SJSA1 (cell line): ENCODE data around the gene LETMD1. TPM values are rescaled to one million over a fixed set of nuclear protein-coding genes. Genes with fewer than 3 reads are reported as not detected.

Experiments used
- DNase-seq, 2 experiments: peaks; one replicate each; pipeline ENCODE4 v3.0.0-alpha.2; 2015 to 2020; ENCODE audit warnings: low spot score in 2 of 2, low read depth in 1 of 2
- H3K27ac ChIP-seq: fragments of 250-450 bp; sonication (Bioruptor Pico); 2 replicates; pipeline ENCODE4 v1.5.1; 2020; ENCODE audit warnings: mild to moderate bottlenecking, moderate library complexity
- H3K27me3 ChIP-seq: fragments of 250-450 bp; sonication (Bioruptor Pico); replicated peaks from 2 replicates; pipeline ENCODE4 v1.5.1; 2020; ENCODE audit warnings: mild to moderate bottlenecking, moderate library complexity
- H3K36me3 ChIP-seq: fragments of 250-450 bp; sonication (Bioruptor Pico); 2 replicates; pipeline ENCODE4 v1.5.1; 2020; ENCODE audit warnings: mild to moderate bottlenecking
- H3K4me1 ChIP-seq: fragments of 250-450 bp; sonication (Bioruptor Pico); replicated peaks from 2 replicates; pipeline ENCODE4 v1.6.1; 2021; ENCODE audit warnings: mild to moderate bottlenecking
- H3K4me3 ChIP-seq: fragments of 250-450 bp; sonication (Bioruptor Pico); 2 replicates; pipeline ENCODE4 v1.5.1; 2020; ENCODE audit warnings: mild to moderate bottlenecking
- H3K9me3 ChIP-seq: fragments of 250-450 bp; sonication (Bioruptor Pico); replicated peaks from 2 replicates; pipeline ENCODE4 v1.5.1; 2020; ENCODE audit warnings: mild to moderate bottlenecking
- total RNA-seq: library from RNA; depleted of rRNA; stranded (reverse); fragments of >200 nt; shearing (Covaris generic); gene quantifications from 2 replicates; pipeline ENCODE4 v1.2.3, GENCODE V29; 2014

LETMD1 gene
- total RNA-seq, 1 experiment from 2014 or later: 28.5 TPM

- DNase-seq: no peak
- Histone ChIP-seq H3K4me3 (no peak overlapping the region), H3K27ac (no peak overlapping the region), H3K36me3 (no peaks in the 10 kb centered on the region), H3K4me1 (no peaks in the 10 kb centered on the region), H3K27me3 (no peaks in the 10 kb centered on the region), H3K9me3 (no peaks in the 10 kb centered on the region)
These were observed 30.7 kb upstream of the LETMD1 start for GRCh38 chr12:51017452-51017851.

- no peaks in the 10 kb centered on the region for H3K9me3 ChIP-seq
- H3K36me3 ChIP-seq: no peaks in the 10 kb centered on the region
- H3K27ac ChIP-seq: no peak overlapping the region
- no peak for DNase-seq
- H3K27me3 ChIP-seq: no peaks in the 10 kb centered on the region
- peaks cover under 1% of the 10 kb centered on the region; the same call in 1 of the 2 replicates for H3K4me1 ChIP-seq
- no peak overlapping the region for H3K4me3 ChIP-seq
These were observed 29.2 kb upstream of the LETMD1 start for GRCh38 chr12:51018956-51019355.

GRCh38 chr12:51019927-51020326 lies 28.2 kb upstream of the LETMD1 start:
- no peaks in the 10 kb centered on the region for H3K36me3 ChIP-seq

GRCh38 chr12:51020448-51021182 lies 27.5 kb upstream of the LETMD1 start:
- Histone ChIP-seq H3K27ac (no peak overlapping the region), H3K4me3 (no peak overlapping the region), H3K9me3 (no peaks in the 10 kb centered on the region), H3K4me1 (peaks cover 10% of the 10 kb centered on the region), H3K36me3 (no peaks in the 10 kb centered on the region; the same call in 1 of the 2 replicates), H3K27me3 (no peaks in the 10 kb centered on the region)
- DNase-seq: no peak

More at GRCh38 chr12:51019927-51020326, 28.2 kb upstream of the LETMD1 start:
- Histone ChIP-seq H3K9me3 (no peaks in the 10 kb centered on the region), H3K27ac (no peak overlapping the region), H3K27me3 (no peaks in the 10 kb centered on the region), H3K4me1 (peaks cover 4% of the 10 kb centered on the region), H3K4me3 (no peak overlapping the region)
- DNase-seq: no peak

- peaks cover 4% of the 10 kb centered on the region; the same call in 1 of the 2 replicates for H3K36me3 ChIP-seq
- no peak overlapping the region for H3K4me3 ChIP-seq
- DNase-seq: no peak
- H3K27me3 ChIP-seq: no peaks in the 10 kb centered on the region
- no peak overlapping the region for H3K27ac ChIP-seq
- peaks cover 14% of the 10 kb centered on the region for H3K4me1 ChIP-seq
- H3K9me3 ChIP-seq: no peaks in the 10 kb centered on the region
These were observed 26.4 kb upstream of the LETMD1 start for GRCh38 chr12:51021694-51022093.

- H3K27ac ChIP-seq: peak overlapping the region; percentile 71
- no peaks in the 10 kb centered on the region for H3K9me3 ChIP-seq
- peak overlapping the region; percentile 72 for H3K4me3 ChIP-seq
- peaks cover 4% of the 10 kb centered on the region; the same call in 1 of the 2 replicates for H3K36me3 ChIP-seq
- DNase-seq: no peak
- peaks cover 14% of the 10 kb centered on the region for H3K4me1 ChIP-seq
- no peaks in the 10 kb centered on the region for H3K27me3 ChIP-seq
These were observed 24.3 kb upstream of the LETMD1 start for GRCh38 chr12:51023625-51024382.

GRCh38 chr12:51025338-51025835 lies 22.7 kb upstream of the LETMD1 start:
- no peak for DNase-seq
- Histone ChIP-seq H3K27me3 (no peaks in the 10 kb centered on the region), H3K36me3 (peaks cover 4% of the 10 kb centered on the region; the same call in 1 of the 2 replicates), H3K9me3 (no peaks in the 10 kb centered on the region), H3K4me3 (peak overlapping the region; percentile 72), H3K27ac (peak overlapping the region; percentile 71), H3K4me1 (peaks cover 14% of the 10 kb centered on the region)

GRCh38 chr12:51025836-51026638 lies 22.1 kb upstream of the LETMD1 start, which contains the start of gene SLC11A2:
Gene SLC11A2 (minus strand): TSS chr12:51026384. CDS start chr12:51010728, 15,656 bp downstream.
- peaks cover 4% of the 10 kb centered on the region; the same call in 1 of the 2 replicates for H3K36me3 ChIP-seq
- no peaks in the 10 kb centered on the region for H3K27me3 ChIP-seq
- peak within 1 kb of the TSS; percentile 71 for H3K27ac ChIP-seq
- H3K9me3 ChIP-seq: no peaks in the 10 kb centered on the region
- DNase-seq: peak; percentile 88 to 93
- peaks cover 14% of the 10 kb centered on the region for H3K4me1 ChIP-seq
- peak within 1 kb of the TSS; percentile 72 for H3K4me3 ChIP-seq

GRCh38 chr12:51027342-51027835 lies 20.7 kb upstream of the LETMD1 start:
- Histone ChIP-seq H3K27me3 (no peaks in the 10 kb centered on the region), H3K27ac (no peak overlapping the region), H3K36me3 (peaks cover 4% of the 10 kb centered on the region; the same call in 1 of the 2 replicates), H3K4me1 (peaks cover 14% of the 10 kb centered on the region), H3K4me3 (no peak overlapping the region), H3K9me3 (no peaks in the 10 kb centered on the region)
- DNase-seq: no peak

GRCh38 chr12:51028126-51028812 lies 19.9 kb upstream of the LETMD1 start:
- H3K9me3 ChIP-seq: no peaks in the 10 kb centered on the region
- H3K4me3 ChIP-seq: no peak overlapping the region
- no peaks in the 10 kb centered on the region for H3K27me3 ChIP-seq
- H3K4me1 ChIP-seq: peaks cover 14% of the 10 kb centered on the region
- H3K36me3 ChIP-seq: peaks cover 4% of the 10 kb centered on the region; the same call in 1 of the 2 replicates
- DNase-seq: no peak
- H3K27ac ChIP-seq: no peak overlapping the region

GRCh38 chr12:51028813-51029150 lies 19.3 kb upstream of the LETMD1 start:
- H3K27ac ChIP-seq: no peak overlapping the region
- peaks cover 14% of the 10 kb centered on the region for H3K4me1 ChIP-seq
- DNase-seq: no peak
- H3K36me3 ChIP-seq: peaks cover 4% of the 10 kb centered on the region; the same call in 1 of the 2 replicates
- H3K9me3 ChIP-seq: no peaks in the 10 kb centered on the region
- no peaks in the 10 kb centered on the region for H3K27me3 ChIP-seq
- no peak overlapping the region for H3K4me3 ChIP-seq

- no peaks in the 10 kb centered on the region for H3K27me3 ChIP-seq
- H3K4me3 ChIP-seq: no peak overlapping the region
- H3K9me3 ChIP-seq: no peaks in the 10 kb centered on the region
- no peak overlapping the region for H3K27ac ChIP-seq
- no peak for DNase-seq
- no peaks in the 10 kb centered on the region for H3K4me1 ChIP-seq
- no peaks in the 10 kb centered on the region for H3K36me3 ChIP-seq
These were observed 15.1 kb upstream of the LETMD1 start for GRCh38 chr12:51033048-51033447.
